GM23248 (cell line): ENCODE measurements around the gene NXF1.

Experiments used
- EZH2 ChIP-seq: fragments of 200-600 bp; sonication (generic); IDR thresholded peaks from 2 replicates; pipeline ENCODE4 v1.6.1; 2018; ENCODE audit warnings: antibody characterized with exemption, mild to moderate bottlenecking; ENCODE audit not compliant: insufficient read depth, poor library complexity, severe bottlenecking
- EZH2phosphoT487 ChIP-seq: fragments of 200-600 bp; sonication (generic); IDR thresholded peaks from 2 replicates; pipeline ENCODE4 v1.6.1; 2018; ENCODE audit warnings: antibody characterized with exemption, moderate library complexity, mild to moderate bottlenecking, low read depth; ENCODE audit not compliant: insufficient read depth

GRCh38 chr11:62841361-62842170 is 36.3 kb upstream of the NXF1 start:
- no peak for TF ChIP-seq EZH2
- TF ChIP-seq EZH2phosphoT487 = no peak
